B cell (primary cell): ENCODE measurements around the gene GOLGA1. TPM values are rescaled to one million over a fixed set of nuclear protein-coding genes. Genes with fewer than 3 reads are reported as not detected.

Source experiments
- ATAC-seq: fragments of 200-7000 bp; cut with Tn5 transposase; one replicate; pipeline ENCODE4 v1.10.0; 2021; ENCODE audit warnings: low read depth, mild to moderate bottlenecking, moderate number of reproducible peaks, moderate library complexity
- CTCF ChIA-PET: fragments of 350-600 bp; sonication (Branson Sonifier 250); formaldehyde crosslinking; loops from one replicate; lab custom pipeline; 2021; ENCODE audit warnings: antibody characterized with exemption, inconsistent platforms; lab: Charles Lee
- POLR2A ChIA-PET: fragments of 350-600 bp; sonication (Branson Sonifier 250); formaldehyde crosslinking; loops from one replicate; lab custom pipeline; 2021; ENCODE audit warnings: antibody characterized with exemption; lab: Charles Lee
- DNase-seq: peaks from one replicate; pipeline ENCODE4 v3.0.0; 2013
- H2AFZ ChIP-seq: 2 replicates; pipeline ENCODE4 v1.6.1; 2012; ENCODE audit warnings: mild to moderate bottlenecking, low read depth, low read length; ENCODE audit not compliant: insufficient read depth, poor library complexity, severe bottlenecking
- H3K27ac ChIP-seq, 2 donors: 1 replicate in 1 of 2; 2 replicates in 1 of 2; pipeline ENCODE4 v1.5.1; 2012 to 2013; ENCODE audit warnings: low read length in 2 of 2, mild to moderate bottlenecking in 2 of 2, moderate library complexity in 1 of 2
- H3K27me3 ChIP-seq, 4 experiments: fragments of 200-600 bp in 1 of 4; sonication (generic) in 1 of 4; replicated peaks in 1 of 4; 1 replicate in 2 of 4; 2 replicates in 2 of 4; pipeline versions ENCODE4 v1.6.1 to v1.7.0; 2013 to 2016; ENCODE audit warnings: low read length in 3 of 4, mild to moderate bottlenecking in 2 of 4, mixed read lengths in 1 of 4, moderate library complexity in 1 of 4; ENCODE audit not compliant: insufficient read depth in 4 of 4, control insufficient read depth in 3 of 4; ENCODE audit errors: control extremely low read depth in 1 of 4
- H3K36me3 ChIP-seq, 2 experiments: replicated peaks in 1 of 2; 1 replicate in 1 of 2; 2 replicates in 1 of 2; pipeline versions ENCODE4 v1.6.1 to v1.7.1; 2013; ENCODE audit warnings: low read length in 1 of 2; ENCODE audit not compliant: insufficient read depth in 2 of 2, control insufficient read depth in 1 of 2; ENCODE audit errors: control extremely low read depth in 1 of 2, extremely low read depth in 1 of 2
- H3K4me1 ChIP-seq, 2 donors: fragments of 200-600 bp in 1 of 2; sonication (generic) in 1 of 2; 1 replicate in 1 of 2; 2 replicates in 1 of 2; pipeline versions ENCODE4 v1.5.1 to v1.6.1; 2013 to 2017; ENCODE audit warnings: low read length in 2 of 2; ENCODE audit not compliant: control insufficient read depth in 2 of 2, insufficient read depth in 2 of 2
- H3K4me2 ChIP-seq: replicated peaks from 2 replicates; pipeline ENCODE3; 2012; ENCODE audit warnings: mild to moderate bottlenecking, low read depth, low read length; ENCODE audit not compliant: poor library complexity, severe bottlenecking
- H3K4me3 ChIP-seq, 5 experiments: fragments of 200-600 bp in 1 of 5; sonication (generic) in 1 of 5; 1 replicate in 3 of 5; 2 replicates in 2 of 5; pipeline versions ENCODE4 v1.5.1 to v1.7.0; 2011 to 2016; ENCODE audit warnings: low read length in 4 of 5, mild to moderate bottlenecking in 4 of 5, low read depth in 2 of 5, control low read depth in 1 of 5, moderate library complexity in 1 of 5; ENCODE audit not compliant: insufficient read depth in 1 of 5; ENCODE audit errors: control extremely low read depth in 1 of 5, extremely low read depth in 1 of 5
- H3K79me2 ChIP-seq: fragments of 200-600 bp; sonication (generic); one replicate; pipeline ENCODE4 v1.6.0; 2016; ENCODE audit warnings: low read length; ENCODE audit not compliant: control insufficient read depth, insufficient read depth
- H3K9ac ChIP-seq: fragments of 200-600 bp; sonication (generic); 2 replicates; pipeline ENCODE4 v1.6.1; 2017; ENCODE audit warnings: mild to moderate bottlenecking, low read length, moderate library complexity
- H3K9me3 ChIP-seq, 3 donors: one replicate each; pipeline versions ENCODE4 v1.6.1 to v1.7.1; 2013; ENCODE audit warnings: low read length in 2 of 3; ENCODE audit not compliant: control insufficient read depth in 2 of 3, insufficient read depth in 1 of 3; ENCODE audit errors: control extremely low read depth in 1 of 3
- H4K20me1 ChIP-seq: 2 replicates; pipeline ENCODE4 v1.6.0; 2012; ENCODE audit warnings: mild to moderate bottlenecking, low read length; ENCODE audit not compliant: insufficient read depth, control insufficient read depth, poor library complexity, severe bottlenecking
- H3K27ac Mint-ChIP-seq: one replicate; pipeline ENCODE4 v1.8.0; 2021; ENCODE audit warnings: mixed read lengths
- H3K27me3 Mint-ChIP-seq: one replicate; pipeline ENCODE4 v1.8.0; 2021; ENCODE audit warnings: mixed read lengths
- H3K4me1 Mint-ChIP-seq: one replicate; pipeline ENCODE4 v1.8.0; 2021; ENCODE audit warnings: mixed read lengths
- H3K4me3 Mint-ChIP-seq: one replicate; pipeline ENCODE4 v1.8.0; 2021; ENCODE audit warnings: mixed read lengths
- H3K9me3 Mint-ChIP-seq: one replicate; pipeline ENCODE4 v1.8.0; 2022; ENCODE audit warnings: mixed read lengths; ENCODE audit not compliant: insufficient read depth
- CTCF ChIP-seq: fragments of 200-600 bp; IDR thresholded peaks from one replicate; pipeline ENCODE4 v1.8.0; 2022; ENCODE audit warnings: antibody characterized with exemption, mild to moderate bottlenecking
- EZH2 ChIP-seq: IDR thresholded peaks from 2 replicates; pipeline ENCODE4 v1.6.1; 2012; ENCODE audit warnings: borderline replicate concordance, low read depth, mild to moderate bottlenecking, moderate library complexity, low read length; ENCODE audit not compliant: insufficient read depth, poor library complexity, severe bottlenecking
- WGBS: methylation state at CpG from one replicate; pipeline ENCODE4 v1.1.5; 2013; ENCODE audit warnings: missing lambda C conversion rate; ENCODE audit not compliant: insufficient coverage; 5-methylcytosine and 5-hydroxymethylcytosine counted together
- intact Hi-C: fragments of 100-400 bp; cut with micrococcal nuclease; formaldehyde crosslinking; loops from one replicate; pipeline ENCODE4 v1.10.0; 2022
- polyA plus RNA-seq: library from polyadenylated mRNA; depleted of rRNA; stranded (reverse); fragments of >200 nt; gene quantifications from 2 replicates; pipeline ENCODE4 v1.2.3, GENCODE V29; 2012
- total RNA-seq, 2 donors: library from RNA; stranded (reverse); fragments of 120-200 nt in 1 of 2; gene quantifications; 1 replicate in 1 of 2; 2 replicates in 1 of 2; pipeline versions ENCODE4 v1.2.3 to v1.2.4, GENCODE V29; 2013 to 2022

GOLGA1 gene
- total and polyA plus RNA-seq, 2 donors (not counting 1 experiment from before 2014, with no cell fraction given): 13.4 to 26.2 TPM

- Mint-ChIP-seq H3K9me3 (no peaks in the 10 kb centered on the region), H3K4me3 (peak overlapping the region; percentile 88), H3K27ac (peak overlapping the region; percentile 15), H3K4me1 (peaks cover 8% of the 10 kb centered on the region), H3K27me3 (no peaks in the 10 kb centered on the region)
- peak overlapping the region in 3 of 5 experiments; percentile 33 to 55 (median 43) for H3K4me3 ChIP-seq
- peak overlapping the region in 1 of 2 donors; percentile 74 for H3K27ac ChIP-seq
- POLR2A ChIA-PET: interaction anchor here (0.5 to 1.9 kb wide), 5 partner anchors 8 to 310 kb away, joined by 3 to 5 read pairs (median 3); partner anchors contain the start of genes ARPC5L and RPL35
- DNase-seq: no peak
- H2AFZ ChIP-seq: peak overlapping the region; percentile 78
- CTCF ChIA-PET: interaction anchor here (0.6 to 9.8 kb wide), 23 partner anchors 10 to 1951 kb away, joined by 3 to 345 read pairs (median 5); partner anchors contain the start of genes ARPC5L, NR6A1, OLFML2A and RPL35
- H3K36me3 ChIP-seq: peaks cover 0 to 19% of the 10 kb centered on the region in 2 experiments
- H4K20me1 ChIP-seq: peaks cover 11% of the 10 kb centered on the region
- no peak for ATAC-seq
- TF ChIP-seq EZH2 (no peak), CTCF (no peak)
- no peaks in the 10 kb centered on the region for H3K27me3 ChIP-seq
- H3K79me2 ChIP-seq: no peaks in the 10 kb centered on the region
- H3K9me3 ChIP-seq: no peaks in the 10 kb centered on the region
- H3K4me1 ChIP-seq: peaks cover 7 to 9% of the 10 kb centered on the region in 2 donors
- peak overlapping the region; percentile 85 for H3K4me2 ChIP-seq
- H3K9ac ChIP-seq: peak overlapping the region; percentile 58
- intact Hi-C loops: loop anchor here (1.0 to 5.0 kb wide), 6 partner anchors 8 to 519 kb away; partner anchors contain the start of gene RPL35
- 64% methylated on average over 11 of the region's 11 CpGs for WGBS
These were observed 87.2 kb downstream of the GOLGA1 start for GRCh38 chr9:124853605-124854143.
